Nephron (organoid): ENCODE measurements around the gene WBP2.
"Not testable (repeated sequence)": the region's sequence is repeated elsewhere in the genome, so short reads cannot be mapped to it uniquely, and the experiment has no call there.

ENCODE experiments used
- H3K27ac Mint-ChIP-seq, 3 experiments: 2 replicates each; pipeline ENCODE4 v1.8.0; 2020; ENCODE audit warnings: mixed read lengths in 3 of 3, mild to moderate bottlenecking in 2 of 3, moderate library complexity in 1 of 3
- H3K27me3 Mint-ChIP-seq: 2 replicates; pipeline ENCODE4 v1.8.0; 2021; ENCODE audit warnings: low read depth, mild to moderate bottlenecking, moderate library complexity, mixed read lengths
- H3K36me3 Mint-ChIP-seq: 2 replicates; pipeline ENCODE4 v1.8.0; 2020; ENCODE audit warnings: low read depth, mixed read lengths
- H3K4me1 Mint-ChIP-seq: 2 replicates; pipeline ENCODE4 v1.8.0; 2020; ENCODE audit warnings: mixed read lengths
- H3K4me3 Mint-ChIP-seq, 3 experiments: 2 replicates each; pipeline ENCODE4 v1.8.0; 2020; ENCODE audit warnings: mild to moderate bottlenecking in 3 of 3, mixed read lengths in 3 of 3, moderate library complexity in 2 of 3
- H3K9me3 Mint-ChIP-seq: 2 replicates; pipeline ENCODE4 v1.8.0; 2020; ENCODE audit warnings: mixed read lengths
- CTCF ChIP-seq, 3 experiments: fragments of 200-600 bp; sonication (generic); IDR thresholded peaks; one replicate each; pipeline ENCODE4 v1.5.0; 2021; ENCODE audit warnings: antibody characterized with exemption in 3 of 3; ENCODE audit not compliant: unreplicated experiment in 3 of 3

The WBP2 gene

GRCh38 chr17:75875940-75876189, 20.7 kb upstream of the WBP2 start:
- Mint-ChIP-seq H3K27me3 (peaks cover 37% of the 10 kb centered on the region), H3K9me3 (no peaks in the 10 kb centered on the region), H3K4me3 (no peak overlapping the region), H3K4me1 (peaks cover 23% of the 10 kb centered on the region), H3K36me3 (no peaks in the 10 kb centered on the region), H3K27ac (no peak overlapping the region)
- no peak for TF ChIP-seq CTCF (IDR thresholded peaks at IDR 0.05; ENCODE audit: unreplicated experiment in 3 of 3)

GRCh38 chr17:75875182-75875939, 20.2 kb upstream of the WBP2 start:
- Mint-ChIP-seq H3K4me1 (peaks cover 28% of the 10 kb centered on the region), H3K4me3 (no peak overlapping the region), H3K9me3 (no peaks in the 10 kb centered on the region), H3K36me3 (no peaks in the 10 kb centered on the region), H3K27ac (no peak overlapping the region), H3K27me3 (peaks cover 32% of the 10 kb centered on the region)
- no peak for TF ChIP-seq CTCF (IDR thresholded peaks at IDR 0.05; ENCODE audit: unreplicated experiment in 3 of 3)

GRCh38 chr17:75874323-75875181, 19.4 kb upstream of the WBP2 start:
- H3K4me1 Mint-ChIP-seq, result peaks cover 32% of the 10 kb centered on the region
- TF ChIP-seq CTCF (IDR thresholded peaks at IDR 0.05; ENCODE audit: unreplicated experiment in 3 of 3), result no peak
- no peaks in the 10 kb centered on the region for H3K9me3 Mint-ChIP-seq
- peaks cover 25% of the 10 kb centered on the region for H3K27me3 Mint-ChIP-seq
- H3K36me3 Mint-ChIP-seq, result no peaks in the 10 kb centered on the region
- H3K4me3 Mint-ChIP-seq, result peak overlapping the region in 1 of 3 experiments; percentile 42
- no peak overlapping the region for H3K27ac Mint-ChIP-seq

- Mint-ChIP-seq H3K27me3 (peaks cover 18% of the 10 kb centered on the region), H3K27ac (no peak overlapping the region), H3K9me3 (no peaks in the 10 kb centered on the region), H3K36me3 (no peaks in the 10 kb centered on the region), H3K4me3 (peak overlapping the region in 1 of 3 experiments; percentile 42), H3K4me1 (peaks cover 39% of the 10 kb centered on the region)
- TF ChIP-seq CTCF (IDR thresholded peaks at IDR 0.05; ENCODE audit: unreplicated experiment in 3 of 3), result no peak
Observed at GRCh38 chr17:75873587-75874322, 18.6 kb upstream of the WBP2 start.

- Mint-ChIP-seq H3K36me3 (no peaks in the 10 kb centered on the region), H3K9me3 (no peaks in the 10 kb centered on the region), H3K27me3 (peaks cover 16% of the 10 kb centered on the region), H3K27ac (peak overlapping the region; percentile 33 to 49 (median 33)), H3K4me1 (peaks cover 38% of the 10 kb centered on the region), H3K4me3 (no peak overlapping the region)
- TF ChIP-seq CTCF (IDR thresholded peaks at IDR 0.05; ENCODE audit: unreplicated experiment in 3 of 3), result no peak
Observed at GRCh38 chr17:75872434-75873351, 17.6 kb upstream of the WBP2 start.

GRCh38 chr17:75870228-75870627, 15.1 kb upstream of the WBP2 start:
- H3K4me3 Mint-ChIP-seq, H3K27me3 Mint-ChIP-seq, H3K9me3 Mint-ChIP-seq, H3K36me3 Mint-ChIP-seq: not testable (repeated sequence)
- peaks cover 29% of the 10 kb centered on the region for H3K4me1 Mint-ChIP-seq
- peak overlapping the region in 2 of 3 experiments; percentile 85 to 87 for H3K27ac Mint-ChIP-seq
